ENCODE results near the gene FGFR3. TPM values are rescaled to one million over a fixed set of nuclear protein-coding genes. Genes with fewer than 3 reads are reported as not detected.

The FGFR3 gene
- total and polyA plus RNA-seq, 2 of the 8 experiments (the other 6 are each of a cell fraction or from before 2014, with no cell fraction given), result 9.0 to 19.5 TPM

DNA sequence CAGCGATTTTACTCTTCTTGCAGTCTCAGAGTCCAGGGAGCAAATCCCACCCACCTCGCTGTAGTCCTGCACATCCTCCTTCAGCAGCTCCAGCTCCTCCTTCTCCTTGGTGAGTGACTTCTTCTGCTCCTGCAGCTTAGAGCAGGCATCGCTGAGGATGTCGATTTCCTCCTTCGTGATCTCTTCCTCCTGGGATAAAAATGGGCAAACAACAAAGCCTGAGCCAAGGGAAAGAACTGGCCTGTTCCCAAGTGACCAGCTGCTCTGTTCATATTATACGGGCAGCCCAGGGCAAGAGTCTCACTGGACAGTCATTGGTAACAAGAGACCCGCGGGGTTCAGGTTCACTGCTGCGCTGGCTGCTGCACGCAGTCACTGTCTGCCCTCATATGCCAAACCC, 26.2 kb downstream of the FGFR3 start:
- Histone ChIP-seq H3K9me3 (ENCODE audit: insufficient read depth in 2 of 2, low read depth in 1 of 2, low read length in 1 of 2) (no peaks in the 10 kb centered on the region), H3K4me3 (ENCODE audit: extremely low read depth in 1 of 4, insufficient read depth in 2 of 4, low read depth in 3 of 4, low read length in 4 of 4) (no peak overlapping the region), H2BK120ac (replicated peaks; ENCODE audit: low read depth, low read length) (no peak overlapping the region), H3K18ac (ENCODE audit: extremely low read depth, low read length) (no peak overlapping the region), H2AFZ (ENCODE audit: low read length) (no peak overlapping the region), H3K23me2 (ENCODE audit: low read depth, low read length) (no peaks in the 10 kb centered on the region), H3K79me2 (ENCODE audit: control insufficient read depth in 1 of 2, insufficient read depth in 2 of 2, low read length in 2 of 2) (no peaks in the 10 kb centered on the region), H2BK15ac (ENCODE audit: low read length) (no peak overlapping the region), H2BK12ac (ENCODE audit: low read depth, low read length) (no peak overlapping the region), H3K27me3 (replicated peaks in 1 of 4; ENCODE audit: control insufficient read depth in 3 of 4, extremely low read depth in 1 of 4, insufficient read depth in 3 of 4, low read length in 3 of 4) (no peaks in the 10 kb centered on the region), H3K36me3 (ENCODE audit: control insufficient read depth in 2 of 4, insufficient read depth in 4 of 4, low read length in 3 of 4) (peaks cover 0 to 21% (median 11%) of the 10 kb centered on the region in 4 experiments; a peak in 7 of 8 replicates), H3K4me1 (replicated peaks in 1 of 4; ENCODE audit: control insufficient read depth in 3 of 4, insufficient read depth in 4 of 4, low read length in 3 of 4) (no peaks in the 10 kb centered on the region), H2AK5ac (ENCODE audit: low read depth, low read length) (no peak overlapping the region), H3K23ac (ENCODE audit: insufficient read length) (no peak overlapping the region), H3K4me2 (ENCODE audit: insufficient read depth in 1 of 2, low read depth in 2 of 2, low read length in 2 of 2) (no peak overlapping the region), H4K8ac (ENCODE audit: extremely low read depth, insufficient read depth, low read length) (no peak overlapping the region), H4K5ac (ENCODE audit: insufficient read length, low read depth, low read length) (no peak overlapping the region), H3K14ac (ENCODE audit: insufficient read length) (no peak overlapping the region), H3K79me1 (ENCODE audit: low read depth, low read length) (no peaks in the 10 kb centered on the region), H3K56ac (replicated peaks; ENCODE audit: insufficient read length, low read depth, low read length) (no peak overlapping the region), H3K27ac (ENCODE audit: low read depth, low read length) (no peak overlapping the region), H3K9ac (replicated peaks in 1 of 4; ENCODE audit: extremely low read depth in 1 of 4, low read depth in 3 of 4, low read length in 3 of 4) (no peak overlapping the region), H2BK5ac (ENCODE audit: low read depth, low read length) (no peak overlapping the region), H3K4ac (replicated peaks; ENCODE audit: insufficient read length, low read depth, low read length) (no peak overlapping the region), H2BK20ac (ENCODE audit: low read length) (no peak overlapping the region), H4K20me1 (replicated peaks in 1 of 2; ENCODE audit: control insufficient read depth in 1 of 2, insufficient read depth in 2 of 2, low read length in 2 of 2) (peaks cover 0 to 4% of the 10 kb centered on the region in 2 experiments), H4K91ac (replicated peaks; ENCODE audit: insufficient read length, low read length) (no peak overlapping the region)
- no peak for FAIRE-seq
- ChIA-PET CTCF (ENCODE audit: partially characterized antibody) (interaction anchor here (0.6 to 71.2 kb wide), 9 partner anchors 11 to 272 kb away, joined by 3 to 2507 read pairs (median 4); no protein-coding TSS in a partner anchor), POLR2A (ENCODE audit: partially characterized antibody) (no interaction called here)
- no peak for DNase-seq (ENCODE audit: low read depth in 1 of 2, low spot score in 2 of 2)
- WGBS, 2 experiments (ENCODE audit: extremely low coverage in 1 of 2, insufficient coverage in 1 of 2, insufficient read length in 1 of 2, insufficient replicate concordance in 2 of 2, low coverage in 1 of 2, low lambda C conversion rate in 2 of 2, missing lambda C conversion rate in 1 of 2), result 93% methylated on average over 10 of the region's 10 CpGs; no CpG with 5 or more reads in 1 of the 2 experiments
- no peak for TF ChIP-seq TBP (IDR thresholded peaks at IDR 0.05; ENCODE audit: low read depth, low read length)
- TF ChIP-seq NRF1 (IDR thresholded peaks at IDR 0.05; ENCODE audit: low read depth, low read length), result no peak
- no peak for TF ChIP-seq ASH2L (IDR thresholded peaks at IDR 0.05; ENCODE audit: low read length)
- no peak for TF ChIP-seq RXRA (IDR thresholded peaks at IDR 0.05; ENCODE audit: insufficient read depth, low read depth, low read length)
- TF ChIP-seq, protein P1, sequence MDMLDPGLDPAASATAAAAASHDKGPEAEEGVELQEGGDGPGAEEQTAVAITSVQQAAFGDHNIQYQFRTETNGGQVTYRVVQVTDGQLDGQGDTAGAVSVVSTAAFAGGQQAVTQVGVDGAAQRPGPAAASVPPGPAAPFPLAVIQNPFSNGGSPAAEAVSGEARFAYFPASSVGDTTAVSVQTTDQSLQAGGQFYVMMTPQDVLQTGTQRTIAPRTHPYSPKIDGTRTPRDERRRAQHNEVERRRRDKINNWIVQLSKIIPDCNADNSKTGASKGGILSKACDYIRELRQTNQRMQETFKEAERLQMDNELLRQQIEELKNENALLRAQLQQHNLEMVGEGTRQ (IDR thresholded peaks at IDR 0.05; ENCODE audit: low read length), result no peak
- no peak for TF ChIP-seq EP300 (IDR thresholded peaks at IDR 0.05; ENCODE audit: borderline replicate concordance in 1 of 2, low read depth in 2 of 2, low read length in 2 of 2)
- no peak for TF ChIP-seq SIRT6 (IDR thresholded peaks at IDR 0.05; ENCODE audit: low read length)

Measured in H1 (cell line).